Measurements from ENCODE around the gene ZNF680. TPM values are rescaled to one million over a fixed set of nuclear protein-coding genes. Genes with fewer than 3 reads are reported as not detected.
A peak's percentile ranks its signal among the peaks of the same experiment; 100 is the strongest.

Gene ZNF680
- total RNA-seq, 2 donors from 2014 or later = 9.6 to 21.5 TPM

DNA sequence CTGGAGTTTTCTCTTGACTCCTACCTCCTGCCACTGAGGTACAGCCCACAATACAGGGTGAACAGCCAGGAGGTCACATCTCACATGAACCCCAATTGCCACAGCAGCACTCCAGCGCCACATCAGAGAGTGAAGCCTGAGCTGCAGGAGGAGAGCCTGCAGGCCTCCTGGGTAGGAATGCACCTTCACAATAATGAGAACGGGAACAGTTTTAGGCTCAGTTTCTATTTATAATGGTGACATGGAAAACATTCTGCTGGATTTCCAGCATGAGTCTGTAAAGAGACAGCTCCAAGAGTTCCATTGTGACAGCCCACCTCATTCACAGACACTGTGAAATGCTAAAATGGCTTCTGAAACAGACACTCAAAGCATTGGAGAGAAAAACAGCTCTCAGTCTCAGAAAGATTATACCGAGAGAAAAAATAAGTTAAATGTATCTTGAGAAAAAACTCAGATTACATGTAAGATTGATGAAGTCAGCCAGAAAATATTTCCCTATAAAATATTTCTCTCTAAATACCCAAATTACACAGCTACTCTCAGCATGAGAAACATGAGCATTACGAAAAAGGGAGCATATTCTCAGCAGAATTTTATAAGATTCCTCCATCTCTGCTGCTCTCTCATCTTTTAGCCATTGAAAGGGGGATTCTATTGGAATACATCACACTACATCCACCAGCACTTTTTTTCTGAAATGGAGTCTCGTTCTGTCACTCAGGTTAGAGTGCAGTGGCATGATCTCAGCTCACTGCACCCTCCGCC lies 11.3 kb downstream of the ZNF680 start:
- Histone ChIP-seq H3K36me3 (peaks cover 6% of the 10 kb centered on the region), H3K27ac (peak overlapping the region; percentile 45 to 71), H3K9me3 (no peaks in the 10 kb centered on the region), H3K27me3 (no peaks in the 10 kb centered on the region), H3K4me1 (peaks cover 0 to 19% of the 10 kb centered on the region in 2 donors), H3K4me3 (no peak overlapping the region)
- no peak for DNase-seq (ENCODE audit: low spot score)
- TF ChIP-seq, protein P1, sequence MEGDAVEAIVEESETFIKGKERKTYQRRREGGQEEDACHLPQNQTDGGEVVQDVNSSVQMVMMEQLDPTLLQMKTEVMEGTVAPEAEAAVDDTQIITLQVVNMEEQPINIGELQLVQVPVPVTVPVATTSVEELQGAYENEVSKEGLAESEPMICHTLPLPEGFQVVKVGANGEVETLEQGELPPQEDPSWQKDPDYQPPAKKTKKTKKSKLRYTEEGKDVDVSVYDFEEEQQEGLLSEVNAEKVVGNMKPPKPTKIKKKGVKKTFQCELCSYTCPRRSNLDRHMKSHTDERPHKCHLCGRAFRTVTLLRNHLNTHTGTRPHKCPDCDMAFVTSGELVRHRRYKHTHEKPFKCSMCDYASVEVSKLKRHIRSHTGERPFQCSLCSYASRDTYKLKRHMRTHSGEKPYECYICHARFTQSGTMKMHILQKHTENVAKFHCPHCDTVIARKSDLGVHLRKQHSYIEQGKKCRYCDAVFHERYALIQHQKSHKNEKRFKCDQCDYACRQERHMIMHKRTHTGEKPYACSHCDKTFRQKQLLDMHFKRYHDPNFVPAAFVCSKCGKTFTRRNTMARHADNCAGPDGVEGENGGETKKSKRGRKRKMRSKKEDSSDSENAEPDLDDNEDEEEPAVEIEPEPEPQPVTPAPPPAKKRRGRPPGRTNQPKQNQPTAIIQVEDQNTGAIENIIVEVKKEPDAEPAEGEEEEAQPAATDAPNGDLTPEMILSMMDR (IDR thresholded peaks at IDR 0.05) = no peak

DNA sequence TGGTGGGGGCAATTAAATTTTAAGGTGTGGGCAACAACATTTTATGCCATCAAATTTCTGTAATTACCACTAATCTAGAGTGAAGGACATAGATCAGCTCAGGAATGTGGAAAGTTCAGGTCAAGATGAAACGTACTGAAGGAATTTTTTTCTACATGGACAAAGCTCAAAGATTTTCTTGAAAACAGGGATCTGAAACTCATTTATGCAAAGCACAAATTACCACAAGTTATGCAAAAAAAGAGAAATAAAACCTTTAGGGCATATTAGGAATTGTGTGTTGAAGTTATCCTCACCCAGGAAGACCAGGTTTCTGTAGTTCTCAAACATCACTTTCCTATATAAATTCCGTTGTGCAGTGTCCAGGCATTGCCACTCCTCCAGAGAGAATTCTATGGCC lies 18.9 kb downstream of the ZNF680 start:
- H3K36me3 ChIP-seq = peaks cover 10% of the 10 kb centered on the region

DNA sequence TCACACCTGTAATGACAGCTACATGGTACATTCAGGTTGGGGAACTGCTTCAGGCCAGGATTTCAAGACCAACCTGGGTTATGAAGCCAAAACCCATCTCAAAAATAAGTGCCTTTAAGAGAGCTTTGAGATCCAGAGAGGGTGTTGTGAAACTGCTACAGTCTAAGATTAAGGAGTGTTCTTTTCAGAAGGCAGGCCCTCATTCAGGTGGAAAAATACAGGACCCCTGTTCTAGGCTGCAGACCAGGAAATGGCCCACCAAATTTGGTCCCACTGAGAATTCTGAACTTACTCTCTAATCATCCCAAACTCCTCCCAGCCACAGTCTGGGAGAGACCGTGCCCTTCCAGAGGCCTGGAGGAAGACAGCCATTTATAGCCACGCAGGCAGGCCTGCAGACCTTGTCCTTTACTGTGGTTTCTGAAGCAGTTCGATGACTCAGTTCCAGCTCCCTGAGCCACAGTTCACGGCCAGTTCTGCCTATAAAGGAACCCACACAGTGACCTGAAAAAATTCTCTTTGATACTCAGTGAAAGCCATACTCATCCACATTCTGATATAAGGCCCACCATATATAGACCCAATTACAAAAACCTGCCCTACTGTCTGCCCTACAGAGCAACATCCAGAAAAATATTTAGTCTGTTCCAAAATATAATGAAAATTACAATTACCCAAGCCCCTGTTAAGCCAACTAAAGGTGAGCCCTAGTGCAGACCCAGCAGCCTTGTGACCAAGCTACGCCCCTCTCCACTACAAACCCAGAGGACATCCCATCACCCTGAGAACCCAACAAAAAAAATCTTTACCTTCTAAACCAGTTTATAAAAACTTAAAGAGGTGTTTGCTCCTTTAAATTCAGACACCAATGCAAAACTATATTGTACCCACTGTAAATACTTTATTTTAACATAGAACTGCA lies 21.2 kb downstream of the ZNF680 start:
- Histone ChIP-seq H3K9me3 (no peaks in the 10 kb centered on the region), H3K4me3 (no peak overlapping the region), H3K27ac (peak overlapping the region; percentile 70 to 71), H3K36me3 (peaks cover 6% of the 10 kb centered on the region), H3K27me3 (no peaks in the 10 kb centered on the region), H3K4me1 (peaks cover 0 to 15% of the 10 kb centered on the region in 2 donors)
- TF ChIP-seq, protein P1 (IDR thresholded peaks at IDR 0.05) = no peak
- DNase-seq (ENCODE audit: low spot score) = no peak

More for the DNA sequence above, 18.9 kb downstream of the ZNF680 start:
- Histone ChIP-seq H3K27me3 (no peaks in the 10 kb centered on the region), H3K27ac (no peak overlapping the region), H3K9me3 (no peaks in the 10 kb centered on the region), H3K4me1 (peaks cover 0 to 14% of the 10 kb centered on the region in 2 donors), H3K4me3 (no peak overlapping the region)
- DNase-seq (ENCODE audit: low spot score) = no peak
- TF ChIP-seq, protein P1 (IDR thresholded peaks at IDR 0.05) = no peak

DNA sequence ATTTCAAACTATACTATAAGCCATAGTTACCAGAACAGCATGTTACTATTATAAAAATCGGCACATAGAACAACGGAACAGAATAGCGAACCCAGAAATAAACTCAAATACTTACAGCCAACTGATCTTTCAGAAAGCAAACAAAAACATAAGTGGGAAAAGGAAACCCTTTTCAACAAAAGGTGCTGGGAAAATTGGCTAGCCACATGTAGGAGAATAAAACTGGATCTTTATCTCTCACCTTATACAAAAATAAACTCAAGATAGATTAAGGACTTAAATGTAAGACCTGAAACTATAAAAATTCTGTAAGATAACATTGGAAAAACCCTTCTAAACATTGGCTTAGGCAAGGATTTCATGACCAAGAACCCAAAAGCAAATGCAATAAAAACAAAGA lies 29.1 kb downstream of the ZNF680 start:
- TF ChIP-seq, protein P1 (IDR thresholded peaks at IDR 0.05) = no peak
- DNase-seq (ENCODE audit: low spot score) = no peak
- H3K4me3 ChIP-seq = no peak overlapping the region
- no peak overlapping the region for H3K27ac ChIP-seq
- H3K36me3 ChIP-seq = peaks cover 34% of the 10 kb centered on the region
- H3K4me1 ChIP-seq = peaks cover 0 to 7% of the 10 kb centered on the region in 2 donors
- H3K27me3 ChIP-seq = no peaks in the 10 kb centered on the region
- peaks cover 0 to 30% of the 10 kb centered on the region in 2 donors for H3K9me3 ChIP-seq

DNA sequence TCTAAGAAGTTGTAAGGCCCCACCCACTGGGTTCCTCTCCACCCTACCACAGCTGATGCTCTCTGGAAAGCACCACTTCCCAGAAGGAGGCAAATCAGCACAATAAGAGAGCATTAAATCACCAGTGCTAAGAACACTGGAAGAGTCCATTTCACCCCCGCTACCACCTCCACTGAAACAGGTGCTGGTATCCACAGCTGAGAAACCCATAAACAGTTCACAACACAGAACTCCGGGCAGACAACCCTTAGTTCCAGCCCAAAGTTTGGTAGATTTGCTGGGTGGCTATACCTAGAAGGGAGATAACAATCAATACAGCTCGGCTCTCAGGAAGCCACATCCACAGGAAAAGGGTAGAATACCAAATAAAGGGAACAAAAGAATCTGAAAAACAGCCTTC lies 34.1 kb downstream of the ZNF680 start:
- TF ChIP-seq, protein P1 (IDR thresholded peaks at IDR 0.05) = no peak
- DNase-seq (ENCODE audit: low spot score) = no peak
- Histone ChIP-seq H3K27me3 (no peaks in the 10 kb centered on the region), H3K4me1 (no peaks in the 10 kb centered on the region), H3K9me3 (peaks cover 5 to 72% of the 10 kb centered on the region in 2 donors), H3K36me3 (peaks cover 52% of the 10 kb centered on the region), H3K4me3 (no peak overlapping the region), H3K27ac (no peak overlapping the region)
